Psoas muscle (tissue), 8 donors: ENCODE results near the gene UQCRQ. TPM values are rescaled to one million over a fixed set of nuclear protein-coding genes. Genes with fewer than 3 reads are reported as not detected.

Experiments
- ATAC-seq, 4 donors: fragments of 200-7000 bp; cut with Tn5 transposase; one replicate each; pipeline ENCODE4 v1.9.1; 2020; ENCODE audit warnings: moderate library complexity in 3 of 4, mild to moderate bottlenecking in 2 of 4
- DNase-seq, 2 donors: peaks; one replicate each; pipeline ENCODE4 v3.0.0-alpha.2; 2020
- H3K27ac ChIP-seq: fragments of 200-600 bp; one replicate; pipeline ENCODE4 v1.8.0; 2022
- H3K27me3 ChIP-seq, 3 donors: fragments of 200-600 bp in 1 of 3; one replicate each; pipeline versions ENCODE4 v1.6.1 to v1.8.0; 2013 to 2022; ENCODE audit warnings: low read length in 2 of 3, mild to moderate bottlenecking in 2 of 3, moderate library complexity in 1 of 3; ENCODE audit not compliant: insufficient read depth in 3 of 3
- H3K36me3 ChIP-seq, 2 donors: fragments of 200-600 bp in 1 of 2; one replicate each; pipeline versions ENCODE4 v1.6.1 to v1.8.0; 2013 to 2022; ENCODE audit warnings: low read depth in 1 of 2, mild to moderate bottlenecking in 1 of 2, moderate library complexity in 1 of 2; ENCODE audit not compliant: insufficient read depth in 1 of 2
- H3K4me1 ChIP-seq: fragments of 200-600 bp; one replicate; pipeline ENCODE4 v1.8.0; 2022
- H3K4me3 ChIP-seq: fragments of 200-600 bp; one replicate; pipeline ENCODE4 v1.8.0; 2022; ENCODE audit warnings: mild to moderate bottlenecking
- H3K9me3 ChIP-seq: fragments of 200-600 bp; one replicate; pipeline ENCODE4 v1.8.0; 2022
- CTCF ChIP-seq: fragments of 200-600 bp; IDR thresholded peaks from one replicate; pipeline ENCODE4 v1.8.0; 2022; ENCODE audit warnings: antibody characterized with exemption
- WGBS, 3 donors: extraction: QIAGEN DNeasy Blood & Tissue Kit; methylation state at CpG; one replicate each; pipeline versions ENCODE4 v1.1.6 to v1.1.7; 2013; 5-methylcytosine and 5-hydroxymethylcytosine counted together
- intact Hi-C, 2 donors: fragments of 100-400 bp; cut with DNase I; formaldehyde crosslinking; loops; one replicate each; pipeline versions ENCODE4 v1.11.0 to v1.14.2; 2022
- polyA plus RNA-seq, 3 donors: library from polyadenylated mRNA; stranded (reverse); fragments of 200-250 nt; gene quantifications; one replicate each; pipeline ENCODE4 v1.2.3, GENCODE V29; 2013
- total RNA-seq, 4 donors: library from RNA; stranded (reverse); fragmentation: NEBNext Ultra II Directional in 2 of 4; extraction: Animal tissue kit (Norgen Biotek cat#: 25700) in 2 of 4; gene quantifications; one replicate each; pipeline versions ENCODE4 v1.2.1 to v1.2.4, GENCODE V29; 2021 to 2023
- donor health status: healthy with polysubstance abuse.
- donor health status: DM: no; HTN: no; CAD: no; lungs with moderate emphysema.
- donor health status: Bipolar disorder and iron deficiency.
- donor health status: healthy.
- donor health status: DM: yes; HTN: yes; CAD: no.
- donor health status: DM: no; HTN: no; CAD: no.
- donor health status: DM: no; HTN: no; CAD: no.
- donor health status: DM: yes; HTN: yes; CAD: no.

UQCRQ gene
- total and polyA plus RNA-seq, 7 donors, result 649 to 985 (median 866) TPM

GRCh38 chr5:132898094-132898493 is 31.7 kb downstream of the UQCRQ start:
- no peak for TF ChIP-seq CTCF
- H3K4me3 ChIP-seq, result no peak overlapping the region
- intact Hi-C loops, result no loop called here
- H3K9me3 ChIP-seq, result no peaks in the 10 kb centered on the region
- DNase-seq (no peak), ATAC-seq (no peak)
- WGBS, 3 donors, result 74 to 77% (median 77%) methylated on average over 3 of the region's 3 CpGs
- H3K36me3 ChIP-seq, result peaks cover 17 to 90% of the 10 kb centered on the region in 2 donors
- no peak overlapping the region for H3K27ac ChIP-seq
- H3K4me1 ChIP-seq, result peaks cover 3% of the 10 kb centered on the region
- H3K27me3 ChIP-seq, result no peaks in the 10 kb centered on the region

GRCh38 chr5:132901036-132901435 is 34.6 kb downstream of the UQCRQ start:
- no peak for TF ChIP-seq CTCF
- Histone ChIP-seq H3K4me1 (peaks cover 6% of the 10 kb centered on the region), H3K9me3 (no peaks in the 10 kb centered on the region), H3K4me3 (no peak overlapping the region), H3K27me3 (no peaks in the 10 kb centered on the region), H3K36me3 (peaks cover 10 to 70% of the 10 kb centered on the region in 2 donors), H3K27ac (no peak overlapping the region)
- DNase-seq (no peak), ATAC-seq (no peak)
- WGBS, 3 donors, result 85 to 90% (median 88%) methylated on average over 4 of the region's 4 CpGs
- intact Hi-C loops, result no loop called here

GRCh38 chr5:132901730-132902129 is 35.3 kb downstream of the UQCRQ start:
- intact Hi-C loops, result no loop called here
- peaks cover 5 to 63% of the 10 kb centered on the region in 2 donors for H3K36me3 ChIP-seq
- DNase-seq (no peak), ATAC-seq (no peak)
- no peaks in the 10 kb centered on the region for H3K9me3 ChIP-seq
- H3K27ac ChIP-seq, result no peak overlapping the region
- H3K27me3 ChIP-seq, result no peaks in the 10 kb centered on the region
- WGBS, 3 donors, result 97 to 100% (median 99%) methylated on average over 3 of the region's 3 CpGs
- H3K4me1 ChIP-seq, result peaks cover 6% of the 10 kb centered on the region
- no peak overlapping the region for H3K4me3 ChIP-seq
- TF ChIP-seq CTCF, result no peak

GRCh38 chr5:132905938-132906337 is 39.5 kb downstream of the UQCRQ start:
- H3K4me1 ChIP-seq, result peaks cover 16% of the 10 kb centered on the region
- DNase-seq, result no peak
- 18 to 43% (median 26%) methylated on average over 2 of the region's 2 CpGs for WGBS, 3 donors
- ATAC-seq, result peak; percentile 78 to 93 (median 86)
- H3K4me3 ChIP-seq, result no peak overlapping the region
- peak; percentile 29 for TF ChIP-seq CTCF
- H3K9me3 ChIP-seq, result no peaks in the 10 kb centered on the region
- peak overlapping the region; percentile 12 for H3K27ac ChIP-seq
- H3K36me3 ChIP-seq, result peaks cover 2 to 45% of the 10 kb centered on the region in 2 donors
- H3K27me3 ChIP-seq, result no peaks in the 10 kb centered on the region
- intact Hi-C loops, result no loop called here

- intact Hi-C loops, result no loop called here
- no peak for TF ChIP-seq CTCF
- Histone ChIP-seq H3K27ac (peak overlapping the region; percentile 12), H3K4me3 (no peak overlapping the region), H3K4me1 (peaks cover 16% of the 10 kb centered on the region), H3K36me3 (peaks cover 2 to 44% of the 10 kb centered on the region in 2 donors), H3K9me3 (no peaks in the 10 kb centered on the region), H3K27me3 (no peaks in the 10 kb centered on the region)
- DNase-seq (no peak), ATAC-seq (no peak)
- 95 to 97% (median 97%) methylated on average over 2 of the region's 2 CpGs for WGBS, 3 donors
Observed at GRCh38 chr5:132907161-132907560, 40.7 kb downstream of the UQCRQ start.
